Lower lobe of right lung (tissue), 2 donors: ENCODE results near the gene ZNF536. TPM values are rescaled to one million over a fixed set of nuclear protein-coding genes. Genes with fewer than 3 reads are reported as not detected.

ENCODE experiments used
- ATAC-seq, 2 donors: fragments of 200-7000 bp; cut with Tn5 transposase; one replicate each; pipeline ENCODE4 v1.9.1; 2020 to 2022; ENCODE audit warnings: mild to moderate bottlenecking in 2 of 2, moderate library complexity in 2 of 2
- DNase-seq: peaks from one replicate; pipeline ENCODE4 v3.0.0-alpha.2; 2020
- H3K27ac ChIP-seq: fragments of 200-600 bp; one replicate; pipeline ENCODE4 v1.8.0; 2022
- H3K27me3 ChIP-seq: fragments of 200-600 bp; one replicate; pipeline ENCODE4 v1.8.0; 2022; ENCODE audit warnings: low read depth
- H3K36me3 ChIP-seq: fragments of 200-600 bp; one replicate; pipeline ENCODE4 v1.8.0; 2022; ENCODE audit warnings: mild to moderate bottlenecking
- H3K4me1 ChIP-seq: fragments of 200-600 bp; one replicate; pipeline ENCODE4 v1.8.0; 2022
- H3K4me3 ChIP-seq: fragments of 200-600 bp; one replicate; pipeline ENCODE4 v1.8.0; 2022; ENCODE audit warnings: mild to moderate bottlenecking
- H3K9me3 ChIP-seq: fragments of 200-600 bp; one replicate; pipeline ENCODE4 v1.8.0; 2022
- CTCF ChIP-seq: fragments of 200-600 bp; IDR thresholded peaks from one replicate; pipeline ENCODE4 v1.8.0; 2022; ENCODE audit warnings: antibody characterized with exemption, mild to moderate bottlenecking
- intact Hi-C: fragments of 100-400 bp; cut with DNase I; formaldehyde crosslinking; loops from one replicate; pipeline ENCODE4 v1.11.0; 2022
- total RNA-seq: library from RNA; stranded (reverse); fragmentation: NEBNext Ultra II Directional; extraction: Animal tissue kit (Norgen Biotek cat#: 25700); gene quantifications from one replicate; pipeline ENCODE4 v1.2.1, GENCODE V29; 2021
- donor health status: DM: no; HTN: yes; CAD: no; lungs with severe emphysema.

The ZNF536 gene
- total RNA-seq, 1 donor from 2014 or later = 0.12 TPM

GRCh38 chr19:30401956-30402355 lies 29.8 kb downstream of the ZNF536 start:
- Histone ChIP-seq H3K9me3 (no peaks in the 10 kb centered on the region), H3K27me3 (no peaks in the 10 kb centered on the region), H3K4me1 (no peaks in the 10 kb centered on the region), H3K36me3 (no peaks in the 10 kb centered on the region), H3K27ac (no peak overlapping the region), H3K4me3 (no peak overlapping the region)
- intact Hi-C loops = no loop called here
- DNase-seq = no peak
- no peak for TF ChIP-seq CTCF
- no peak for ATAC-seq

- Histone ChIP-seq H3K27me3 (no peaks in the 10 kb centered on the region), H3K9me3 (no peaks in the 10 kb centered on the region), H3K36me3 (no peaks in the 10 kb centered on the region), H3K4me1 (no peaks in the 10 kb centered on the region), H3K4me3 (no peak overlapping the region), H3K27ac (no peak overlapping the region)
- ATAC-seq (no peak), DNase-seq (no peak)
- intact Hi-C loops = no loop called here
- no peak for TF ChIP-seq CTCF
Measured at GRCh38 chr19:30402436-30403202, 30.4 kb downstream of the ZNF536 start.

- no peak for TF ChIP-seq CTCF
- H3K27ac ChIP-seq = no peak overlapping the region
- DNase-seq (no peak), ATAC-seq (no peak)
- intact Hi-C loops = no loop called here
- no peaks in the 10 kb centered on the region for H3K36me3 ChIP-seq
- no peak overlapping the region for H3K4me3 ChIP-seq
- no peaks in the 10 kb centered on the region for H3K9me3 ChIP-seq
- H3K27me3 ChIP-seq = no peaks in the 10 kb centered on the region
- H3K4me1 ChIP-seq = no peaks in the 10 kb centered on the region
Measured at GRCh38 chr19:30403203-30403985, 31.2 kb downstream of the ZNF536 start.

GRCh38 chr19:30406220-30407067 lies 34.3 kb downstream of the ZNF536 start:
- ATAC-seq (peak; percentile 48 to 61), DNase-seq (no peak)
- intact Hi-C loops = no loop called here

More at GRCh38 chr19:30406220-30407067, 34.3 kb downstream of the ZNF536 start:
- H3K4me3 ChIP-seq = no peak overlapping the region
- no peaks in the 10 kb centered on the region for H3K27me3 ChIP-seq
- no peaks in the 10 kb centered on the region for H3K36me3 ChIP-seq
- no peak overlapping the region for H3K27ac ChIP-seq
- TF ChIP-seq CTCF = no peak
- no peaks in the 10 kb centered on the region for H3K4me1 ChIP-seq
- H3K9me3 ChIP-seq = no peaks in the 10 kb centered on the region
